Endodermal cell (in vitro differentiated cells): ENCODE measurements around the gene GRK1. TPM values are rescaled to one million over a fixed set of nuclear protein-coding genes. Genes with fewer than 3 reads are reported as not detected.

Source experiments
- DNase-seq: peaks from one replicate; pipeline ENCODE4 v3.0.0-alpha.2; 2017
- H3K27ac ChIP-seq: 2 replicates; pipeline ENCODE4 v1.5.1; 2013; ENCODE audit warnings: mild to moderate bottlenecking, low read depth, low read length, moderate library complexity
- H3K27me3 ChIP-seq: 2 replicates; pipeline ENCODE4 v1.6.1; 2013; ENCODE audit warnings: mild to moderate bottlenecking, low read length, moderate library complexity; ENCODE audit not compliant: insufficient read depth, control insufficient read depth, poor library complexity, severe bottlenecking
- H3K36me3 ChIP-seq: 2 replicates; pipeline ENCODE4 v1.7.0; 2013; ENCODE audit warnings: mild to moderate bottlenecking, low read length, moderate library complexity; ENCODE audit not compliant: control insufficient read depth, insufficient read depth
- H3K4me1 ChIP-seq: one replicate; pipeline ENCODE4 v1.7.0; 2013; ENCODE audit warnings: low read length; ENCODE audit not compliant: control insufficient read depth, insufficient read depth
- H3K4me3 ChIP-seq: 2 replicates; pipeline ENCODE4 v1.5.1; 2013; ENCODE audit warnings: mild to moderate bottlenecking, low read length, moderate library complexity
- H3K9ac ChIP-seq: 2 replicates; pipeline ENCODE4 v1.6.1; 2013; ENCODE audit warnings: mild to moderate bottlenecking, low read length, moderate library complexity; ENCODE audit not compliant: poor library complexity, severe bottlenecking; ENCODE audit errors: extremely low read depth
- H3K9me3 ChIP-seq: 2 replicates; pipeline ENCODE4 v1.6.1; 2013; ENCODE audit warnings: mild to moderate bottlenecking, low read length, moderate library complexity; ENCODE audit not compliant: control insufficient read depth
- H3K27ac Mint-ChIP-seq: 2 replicates; pipeline ENCODE4 v1.8.0; 2020; ENCODE audit warnings: mixed read lengths
- H3K27me3 Mint-ChIP-seq: 2 replicates; pipeline ENCODE4 v1.8.0; 2021; ENCODE audit warnings: mild to moderate bottlenecking, mixed read lengths; ENCODE audit not compliant: insufficient read depth
- H3K36me3 Mint-ChIP-seq: 2 replicates; pipeline ENCODE4 v1.8.0; 2020; ENCODE audit warnings: low read depth, mixed read lengths
- H3K4me1 Mint-ChIP-seq: 2 replicates; pipeline ENCODE4 v1.8.0; 2020; ENCODE audit warnings: mixed read lengths
- H3K4me3 Mint-ChIP-seq: 2 replicates; pipeline ENCODE4 v1.8.0; 2020; ENCODE audit warnings: mild to moderate bottlenecking, moderate library complexity, mixed read lengths
- H3K9me3 Mint-ChIP-seq: 2 replicates; pipeline ENCODE4 v1.8.0; 2020; ENCODE audit warnings: mild to moderate bottlenecking, mixed read lengths
- CTCF ChIP-seq: fragments of 200-600 bp; sonication (generic); conservative IDR thresholded peaks from 2 replicates; pipeline ENCODE4 v1.5.0; 2021; ENCODE audit warnings: antibody characterized with exemption, mild to moderate bottlenecking
- WGBS, 2 experiments: methylation state at CpG; one replicate each; pipeline versions ENCODE4 v1.1.5 to v1.1.7; 2013; ENCODE audit warnings: missing lambda C conversion rate in 2 of 2, mixed read lengths in 1 of 2; ENCODE audit not compliant: insufficient coverage in 1 of 2, insufficient read length in 1 of 2; 5-methylcytosine and 5-hydroxymethylcytosine counted together
- total RNA-seq, 2 donors: library from RNA; stranded (reverse); fragmentation: NEBNext Ultra II Directional in 1 of 2; extraction: Animal tissue kit (Norgen Biotek cat#: 25700) in 1 of 2; gene quantifications; 2 replicates in 1 of 2; 3 replicates in 1 of 2; pipeline ENCODE4 v1.2.1, GENCODE V29; 2021

Gene GRK1
- total RNA-seq, 2 donors from 2014 or later = 1.7 to 2.5 TPM

- peaks cover 49% of the 10 kb centered on the region for H3K9me3 ChIP-seq
- TF ChIP-seq CTCF = no peak
- H3K27ac ChIP-seq = no peak overlapping the region
- DNase-seq = no peak
- no peak overlapping the region for H3K4me3 Mint-ChIP-seq
- H3K4me1 Mint-ChIP-seq = no peaks in the 10 kb centered on the region
- 94 to 98% methylated on average over 8 to 9 of the region's 9 CpGs for WGBS, 2 experiments
- H3K9me3 Mint-ChIP-seq = peaks cover 42% of the 10 kb centered on the region
- no peaks in the 10 kb centered on the region for H3K27me3 Mint-ChIP-seq
- H3K36me3 Mint-ChIP-seq = peaks cover 58% of the 10 kb centered on the region
- no peaks in the 10 kb centered on the region for H3K27me3 ChIP-seq
- no peaks in the 10 kb centered on the region for H3K4me1 ChIP-seq
- H3K36me3 ChIP-seq = peaks cover 32% of the 10 kb centered on the region
- no peak overlapping the region for H3K27ac Mint-ChIP-seq
- no peak overlapping the region for H3K4me3 ChIP-seq
- H3K9ac ChIP-seq = no peak overlapping the region
Measured at GRCh38 chr13:113645329-113645728, 21.7 kb upstream of the GRK1 start.

- no peak overlapping the region for H3K27ac ChIP-seq
- no peaks in the 10 kb centered on the region for H3K4me1 ChIP-seq
- no peak overlapping the region for H3K4me3 ChIP-seq
- Mint-ChIP-seq H3K36me3 (peaks cover 51% of the 10 kb centered on the region), H3K9me3 (peaks cover 38% of the 10 kb centered on the region), H3K4me3 (no peak overlapping the region), H3K27ac (no peak overlapping the region), H3K4me1 (no peaks in the 10 kb centered on the region), H3K27me3 (peaks cover 5% of the 10 kb centered on the region)
- WGBS, 2 experiments = 91 to 94% methylated on average over 10 to 11 of the region's 11 CpGs
- H3K36me3 ChIP-seq = peaks cover 24% of the 10 kb centered on the region
- no peak overlapping the region for H3K9ac ChIP-seq
- no peaks in the 10 kb centered on the region for H3K27me3 ChIP-seq
- no peak for DNase-seq
- no peak for TF ChIP-seq CTCF
- H3K9me3 ChIP-seq = peaks cover 41% of the 10 kb centered on the region
Measured at GRCh38 chr13:113646376-113646775, 20.6 kb upstream of the GRK1 start.

- peaks cover 36% of the 10 kb centered on the region for H3K9me3 ChIP-seq
- DNase-seq = no peak
- Mint-ChIP-seq H3K27me3 (peaks cover 6% of the 10 kb centered on the region), H3K4me1 (no peaks in the 10 kb centered on the region), H3K4me3 (no peak overlapping the region), H3K27ac (no peak overlapping the region), H3K9me3 (peaks cover 33% of the 10 kb centered on the region), H3K36me3 (peaks cover 45% of the 10 kb centered on the region)
- no peak for TF ChIP-seq CTCF
- H3K27ac ChIP-seq = no peak overlapping the region
- H3K27me3 ChIP-seq = no peaks in the 10 kb centered on the region
- 94 to 96% methylated on average over 4 to 10 of the region's 10 CpGs for WGBS, 2 experiments
- no peak overlapping the region for H3K4me3 ChIP-seq
- H3K4me1 ChIP-seq = no peaks in the 10 kb centered on the region
- peaks cover 19% of the 10 kb centered on the region for H3K36me3 ChIP-seq
- H3K9ac ChIP-seq = no peak overlapping the region
Measured at GRCh38 chr13:113646921-113647340, 20.1 kb upstream of the GRK1 start.
